Middle frontal gyrus (tissue), 1 donor: Measurements from ENCODE around the gene AADACL3.

Source experiments
- DNase-seq: peaks from one replicate; pipeline ENCODE4 v3.0.0-alpha.2; 2015; ENCODE audit warnings: low spot score; ENCODE audit errors: extremely low spot score

Gene AADACL3

DNA sequence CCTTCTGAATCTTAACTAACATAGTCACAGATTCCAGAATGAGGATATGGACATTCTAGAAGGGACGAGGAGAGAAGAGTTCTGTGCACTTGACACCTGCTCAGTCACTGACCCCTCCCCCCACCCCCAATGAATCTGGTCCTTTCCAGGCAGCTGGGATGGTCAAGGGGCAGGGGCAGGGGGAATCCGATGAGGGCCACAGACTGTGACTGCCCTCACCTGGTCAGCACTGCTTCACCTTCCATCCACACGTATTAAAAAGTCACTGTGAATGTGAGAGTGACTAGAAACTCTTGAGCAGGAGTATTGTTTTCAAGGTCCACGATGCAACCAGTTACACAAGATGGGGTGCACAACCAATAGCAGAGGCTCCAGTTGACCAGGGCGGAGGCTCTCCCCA, 48.1 kb downstream of the AADACL3 start:
- no peak for DNase-seq

- no peak for DNase-seq
These were observed 53.1 kb downstream of the AADACL3 start for GRCh38 chr1:12769031-12769430.

DNA sequence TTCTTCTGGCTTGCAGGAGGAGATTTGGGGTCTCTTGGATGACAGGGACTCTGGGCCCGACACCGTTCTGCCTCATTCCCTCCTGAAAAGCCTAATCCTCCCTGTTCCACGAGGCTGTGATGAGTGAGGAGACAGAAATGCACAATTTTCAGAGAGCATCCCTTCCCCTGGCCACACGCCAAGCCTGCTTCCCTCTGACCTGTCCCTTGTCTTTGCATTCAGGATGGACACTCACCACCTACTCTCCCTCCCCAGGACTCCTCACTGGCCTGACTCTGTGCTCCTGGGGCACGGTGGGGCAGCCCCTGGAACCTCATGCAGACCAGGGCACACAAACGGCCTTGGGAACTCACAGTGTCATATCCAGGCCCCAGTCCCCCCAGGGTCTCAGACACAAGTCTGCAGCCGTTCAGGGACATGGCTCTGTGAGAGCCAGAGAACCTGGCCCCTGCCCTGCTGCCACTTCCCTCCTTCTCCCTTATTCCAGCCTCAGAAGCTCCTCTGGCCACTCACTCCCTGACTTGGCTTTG, 54.1 kb downstream of the AADACL3 start:
- no peak for DNase-seq

GRCh38 chr1:12770620-12771019, 54.7 kb downstream of the AADACL3 start:
- no peak for DNase-seq

- DNase-seq: no peak
These were observed 55.3 kb downstream of the AADACL3 start for GRCh38 chr1:12771186-12771585.

DNA sequence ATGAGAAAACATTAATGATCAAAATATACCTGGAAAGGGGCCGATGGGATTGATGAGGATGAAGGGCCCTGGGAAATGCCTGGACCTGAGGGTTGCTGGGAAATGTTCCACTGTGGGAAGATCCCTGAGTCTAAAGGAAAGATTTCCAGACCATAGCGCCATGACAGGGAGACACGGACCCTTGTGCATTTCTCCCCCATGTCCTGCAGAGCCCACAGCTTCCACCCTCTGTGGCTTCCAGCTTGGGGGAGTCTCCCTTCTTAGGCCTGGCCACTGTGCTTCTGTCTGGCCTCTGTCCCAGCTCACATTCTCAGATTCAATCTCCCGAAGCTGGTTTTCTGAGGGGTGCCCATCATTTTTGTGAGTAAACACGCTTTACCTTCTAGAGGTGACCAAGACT, 56.6 kb downstream of the AADACL3 start:
- no peak for DNase-seq

GRCh38 chr1:12773438-12773837, 57.5 kb downstream of the AADACL3 start, which contains the start of gene PRAMEF12:
TSS of gene PRAMEF12 (plus strand) at chr1:12773738. CDS start at chr1:12774868, 1,130 bp downstream.
- no peak for DNase-seq

- DNase-seq: no peak
These were observed 59.0 kb downstream of the AADACL3 start for GRCh38 chr1:12774801-12775345.

DNA sequence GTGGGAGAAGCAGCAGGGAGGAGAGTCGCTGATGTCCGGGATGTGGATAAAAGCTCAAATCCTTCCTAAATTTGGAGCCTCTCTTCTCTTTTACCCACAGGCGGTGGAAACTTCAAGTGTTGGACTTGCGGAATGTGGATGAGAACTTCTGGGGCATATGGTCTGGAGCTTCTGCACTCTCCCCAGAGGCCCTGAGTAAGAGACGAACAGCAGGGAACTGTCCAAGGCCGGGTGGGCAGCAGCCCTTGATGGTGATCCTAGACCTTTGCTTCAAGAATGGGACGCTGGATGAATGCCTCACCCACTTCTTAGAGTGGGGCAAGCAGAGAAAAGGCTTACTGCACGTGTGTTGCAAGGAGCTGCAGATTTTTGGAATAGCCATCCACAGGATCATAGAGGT, 59.5 kb downstream of the AADACL3 start:
- no peak for DNase-seq

DNA sequence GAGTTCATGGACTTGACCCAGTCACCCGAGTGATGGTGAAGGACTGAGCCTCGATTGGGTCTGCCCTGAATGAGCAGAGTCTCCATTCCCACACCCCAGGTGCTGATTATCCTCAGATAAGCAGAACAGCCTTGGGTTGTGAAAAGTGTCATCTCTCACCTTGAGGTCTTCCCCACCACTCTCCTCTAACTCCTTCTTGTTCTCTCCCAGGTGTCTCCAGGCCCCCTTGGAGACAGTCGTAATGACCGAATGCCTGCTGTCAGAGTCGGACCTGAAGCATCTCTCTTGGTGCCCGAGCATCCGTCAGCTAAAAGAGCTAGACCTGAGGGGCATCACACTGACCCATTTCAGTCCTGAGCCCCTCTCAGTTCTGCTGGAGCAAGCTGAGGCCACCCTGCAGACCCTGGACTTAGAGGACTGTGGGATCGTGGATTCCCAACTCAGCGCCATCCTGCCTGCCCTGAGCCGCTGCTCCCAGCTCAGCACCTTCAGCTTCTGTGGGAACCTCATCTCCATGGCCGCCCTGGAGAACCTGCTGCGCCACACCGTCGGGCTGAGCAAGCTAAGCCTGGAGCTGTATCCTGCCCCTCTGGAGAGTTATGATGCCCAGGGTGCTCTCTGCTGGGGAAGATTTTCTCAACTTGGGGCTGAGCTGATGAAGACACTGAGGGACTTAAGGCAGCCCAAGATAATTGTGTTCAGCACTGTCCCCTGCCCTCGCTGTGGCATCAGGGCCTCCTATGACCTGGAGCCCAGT, 61.1 kb downstream of the AADACL3 start:
- DNase-seq: no peak
